Measurements from ENCODE around the gene KCNK17. TPM values are rescaled to one million over a fixed set of nuclear protein-coding genes. Genes with fewer than 3 reads are reported as not detected.
"Not testable (repeated sequence)": the region's sequence is repeated elsewhere in the genome, so short reads cannot be mapped to it uniquely, and the experiment has no call there.

The KCNK17 gene
- total RNA-seq, 2 donors from 2014 or later = 0.37 TPM; not detected in 1

DNA sequence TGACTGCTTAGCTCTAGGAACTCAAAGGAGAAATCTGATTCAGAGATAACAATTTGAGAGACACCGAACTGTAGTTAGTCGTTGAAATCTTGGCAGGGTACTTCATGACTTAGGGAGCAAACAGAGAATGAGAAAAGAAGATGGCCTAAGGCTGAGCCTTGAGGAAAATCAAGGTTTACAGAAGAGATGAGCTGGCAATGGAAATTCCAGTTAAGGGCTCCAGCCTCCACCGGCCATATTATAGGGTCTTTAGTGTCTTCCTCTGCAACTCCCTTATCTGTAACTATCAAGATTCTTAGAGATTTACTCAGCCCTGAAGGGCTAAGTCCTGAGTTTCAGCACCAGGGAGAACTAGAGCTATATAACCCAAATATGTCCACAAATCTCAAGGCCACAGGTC, 26.6 kb downstream of the KCNK17 start:
- Mint-ChIP-seq H3K9me3 (no peaks in the 10 kb centered on the region), H3K27me3 (ENCODE audit: insufficient read depth) (peaks cover 3% of the 10 kb centered on the region), H3K4me3 (no peak overlapping the region), H3K27ac (no peak overlapping the region), H3K4me1 (no peaks in the 10 kb centered on the region), H3K36me3 (ENCODE audit: low read depth) (no peaks in the 10 kb centered on the region)
- Histone ChIP-seq H3K4me3 (ENCODE audit: low read length) (no peak overlapping the region), H3K27me3 (ENCODE audit: control insufficient read depth, insufficient read depth, low read length, poor library complexity, severe bottlenecking) (no peaks in the 10 kb centered on the region), H3K4me1 (ENCODE audit: control insufficient read depth, insufficient read depth, low read length) (no peaks in the 10 kb centered on the region), H3K9ac (ENCODE audit: extremely low read depth, low read length, poor library complexity, severe bottlenecking) (no peak overlapping the region), H3K9me3 (ENCODE audit: control insufficient read depth, low read length) (no peaks in the 10 kb centered on the region), H3K27ac (ENCODE audit: low read depth, low read length) (no peak overlapping the region), H3K36me3 (ENCODE audit: control insufficient read depth, insufficient read depth, low read length) (no peaks in the 10 kb centered on the region)
- TF ChIP-seq CTCF (conservative IDR thresholded peaks at IDR 0.05) = no peak
- 93 to 95% methylated on average over 3 of the region's 3 CpGs for WGBS, 2 experiments (ENCODE audit: insufficient coverage in 1 of 2, insufficient read length in 1 of 2)
- no peak for DNase-seq

GRCh38 chr6:39286596-39286995, 27.6 kb downstream of the KCNK17 start:
- H3K4me1 ChIP-seq (ENCODE audit: control insufficient read depth, insufficient read depth, low read length); H3K4me1 Mint-ChIP-seq; H3K27ac ChIP-seq (ENCODE audit: low read depth, low read length); H3K36me3 ChIP-seq (ENCODE audit: control insufficient read depth, insufficient read depth, low read length); H3K9ac ChIP-seq (ENCODE audit: extremely low read depth, low read length, poor library complexity, severe bottlenecking); H3K4me3 ChIP-seq (ENCODE audit: low read length); H3K9me3 ChIP-seq (ENCODE audit: control insufficient read depth, low read length); H3K27ac Mint-ChIP-seq; H3K27me3 ChIP-seq (ENCODE audit: control insufficient read depth, insufficient read depth, low read length, poor library complexity, severe bottlenecking); H3K36me3 Mint-ChIP-seq (ENCODE audit: low read depth); DNase-seq; H3K27me3 Mint-ChIP-seq (ENCODE audit: insufficient read depth); H3K4me3 Mint-ChIP-seq; H3K9me3 Mint-ChIP-seq: not testable (repeated sequence)
- 80 to 85% methylated on average over 4 to 10 of the region's 10 CpGs for WGBS, 2 experiments (ENCODE audit: insufficient coverage in 1 of 2, insufficient read length in 1 of 2)

- no peaks in the 10 kb centered on the region for H3K36me3 Mint-ChIP-seq (ENCODE audit: low read depth)
- no peak for TF ChIP-seq CTCF (conservative IDR thresholded peaks at IDR 0.05)
- 70 to 79% methylated on average over 2 of the region's 2 CpGs for WGBS, 2 experiments (ENCODE audit: insufficient coverage in 1 of 2, insufficient read length in 1 of 2)
- no peak overlapping the region for H3K4me3 Mint-ChIP-seq
- no peak overlapping the region for H3K27ac Mint-ChIP-seq
- Histone ChIP-seq H3K9ac (ENCODE audit: extremely low read depth, low read length, poor library complexity, severe bottlenecking) (no peak overlapping the region), H3K27me3 (ENCODE audit: control insufficient read depth, insufficient read depth, low read length, poor library complexity, severe bottlenecking) (peaks cover 10% of the 10 kb centered on the region), H3K4me3 (ENCODE audit: low read length) (no peak overlapping the region), H3K36me3 (ENCODE audit: control insufficient read depth, insufficient read depth, low read length) (no peaks in the 10 kb centered on the region), H3K9me3 (ENCODE audit: control insufficient read depth, low read length) (no peaks in the 10 kb centered on the region), H3K4me1 (ENCODE audit: control insufficient read depth, insufficient read depth, low read length) (no peaks in the 10 kb centered on the region), H3K27ac (ENCODE audit: low read depth, low read length) (no peak overlapping the region)
- no peak for DNase-seq
- H3K27me3 Mint-ChIP-seq (ENCODE audit: insufficient read depth) = peaks cover 9% of the 10 kb centered on the region
- no peaks in the 10 kb centered on the region for H3K9me3 Mint-ChIP-seq
- H3K4me1 Mint-ChIP-seq = peaks cover 2% of the 10 kb centered on the region
Measured at GRCh38 chr6:39282774-39283173, 31.4 kb downstream of the KCNK17 start.

DNA sequence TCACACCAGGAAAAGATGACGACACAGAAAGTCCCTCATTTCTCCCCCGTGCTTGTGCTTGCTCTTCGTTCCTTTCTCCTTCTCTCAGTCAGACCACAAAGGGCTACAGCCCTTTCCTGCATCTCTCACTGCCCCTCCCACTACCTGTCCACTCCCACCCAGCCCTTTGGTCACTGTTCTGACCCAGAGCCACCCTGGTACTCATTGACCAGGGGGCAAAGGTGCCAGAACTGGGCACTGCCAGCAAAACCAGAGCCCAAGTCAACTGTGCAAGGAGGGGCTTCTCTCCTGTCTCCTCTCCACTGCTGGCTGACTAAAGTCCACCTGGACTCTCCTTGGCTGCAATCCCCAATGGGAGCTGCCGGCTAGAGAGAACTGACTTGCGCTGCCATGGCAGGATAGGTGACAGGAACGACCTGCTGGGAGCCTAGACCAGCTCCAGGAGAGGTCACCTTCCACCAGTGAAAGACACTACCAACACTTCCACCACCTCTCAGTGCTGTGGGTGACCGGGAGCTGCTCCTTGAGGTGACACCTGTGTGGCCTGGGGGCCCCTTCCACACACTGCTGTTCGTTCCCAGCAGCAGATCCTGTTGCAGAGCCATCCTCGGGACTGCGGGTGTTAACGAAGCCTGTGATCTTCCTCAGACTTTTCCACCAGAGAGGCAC, 32.8 kb downstream of the KCNK17 start:
- H3K27me3 ChIP-seq (ENCODE audit: control insufficient read depth, insufficient read depth, low read length, poor library complexity, severe bottlenecking) = peaks cover 10% of the 10 kb centered on the region
- no peak overlapping the region for H3K4me3 ChIP-seq (ENCODE audit: low read length)
- no peak for DNase-seq
- H3K36me3 Mint-ChIP-seq (ENCODE audit: low read depth) = no peaks in the 10 kb centered on the region
- WGBS, 2 experiments (ENCODE audit: insufficient coverage in 1 of 2, insufficient read length in 1 of 2) = 88 to 93% methylated on average over 9 to 11 of the region's 11 CpGs
- no peak overlapping the region for H3K27ac Mint-ChIP-seq
- no peak overlapping the region for H3K4me3 Mint-ChIP-seq
- no peaks in the 10 kb centered on the region for H3K9me3 Mint-ChIP-seq
- H3K4me1 Mint-ChIP-seq = peaks cover 2% of the 10 kb centered on the region
- H3K36me3 ChIP-seq (ENCODE audit: control insufficient read depth, insufficient read depth, low read length) = no peaks in the 10 kb centered on the region
- no peak for TF ChIP-seq CTCF (conservative IDR thresholded peaks at IDR 0.05)
- H3K9ac ChIP-seq (ENCODE audit: extremely low read depth, low read length, poor library complexity, severe bottlenecking) = no peak overlapping the region
- peaks cover 11% of the 10 kb centered on the region for H3K27me3 Mint-ChIP-seq (ENCODE audit: insufficient read depth)
- no peaks in the 10 kb centered on the region for H3K4me1 ChIP-seq (ENCODE audit: control insufficient read depth, insufficient read depth, low read length)
- H3K27ac ChIP-seq (ENCODE audit: low read depth, low read length) = no peak overlapping the region
- no peaks in the 10 kb centered on the region for H3K9me3 ChIP-seq (ENCODE audit: control insufficient read depth, low read length)

Measured in endodermal cell (in vitro differentiated cells).